Activated B cell treated with CpG ODN at 0.5 μM for 24 hours (primary cell): ENCODE measurements around the gene PRR11. TPM values are rescaled to one million over a fixed set of nuclear protein-coding genes. Genes with fewer than 3 reads are reported as not detected.

ENCODE experiments used
- ATAC-seq: fragments of 200-7000 bp; cut with Tn5 transposase; one replicate; pipeline ENCODE4 v1.10.0; 2021; ENCODE audit warnings: low read depth, mild to moderate bottlenecking, moderate library complexity
- CTCF ChIA-PET: fragments of 350-600 bp; sonication (Branson Sonifier 250); formaldehyde crosslinking; loops from one replicate; lab custom pipeline; 2021; ENCODE audit warnings: antibody characterized with exemption; lab: Charles Lee
- POLR2A ChIA-PET: fragments of 350-600 bp; sonication (Branson Sonifier 250); formaldehyde crosslinking; loops from one replicate; lab custom pipeline; 2021; ENCODE audit warnings: antibody characterized with exemption; lab: Charles Lee
- DNase-seq: peaks from one replicate; pipeline ENCODE4 v3.0.0; 2022
- H3K27ac Mint-ChIP-seq: one replicate; pipeline ENCODE4 v1.8.0; 2020; ENCODE audit warnings: mixed read lengths
- H3K27me3 Mint-ChIP-seq: one replicate; pipeline ENCODE4 v1.8.0; 2021; ENCODE audit warnings: mixed read lengths
- H3K36me3 Mint-ChIP-seq: one replicate; pipeline ENCODE4 v1.8.0; 2021; ENCODE audit warnings: low read depth, mixed read lengths
- H3K4me1 Mint-ChIP-seq: one replicate; pipeline ENCODE4 v1.8.0; 2021; ENCODE audit warnings: mixed read lengths
- H3K4me3 Mint-ChIP-seq: one replicate; pipeline ENCODE4 v1.8.0; 2020; ENCODE audit warnings: mild to moderate bottlenecking, mixed read lengths
- H3K9me3 Mint-ChIP-seq: one replicate; pipeline ENCODE4 v1.8.0; 2020; ENCODE audit warnings: mixed read lengths
- intact Hi-C: fragments of 100-400 bp; cut with micrococcal nuclease; formaldehyde crosslinking; loops from one replicate; pipeline ENCODE4 v1.15.1; 2024
- total RNA-seq: library from RNA; stranded (reverse); gene quantifications from 2 replicates; pipeline ENCODE4 v1.2.3, GENCODE V29; 2022
- TF ChIP-seq, protein P1 (sequence below): fragments of 200-600 bp; IDR thresholded peaks from one replicate; pipeline ENCODE4 v1.8.0; 2022; ENCODE audit warnings: antibody characterized with exemption, mild to moderate bottlenecking

The PRR11 gene
- total RNA-seq, 1 donor from 2014 or later = 4.8 TPM

- no peak for ATAC-seq
- Mint-ChIP-seq H3K36me3 (no peaks in the 10 kb centered on the region), H3K27me3 (no peaks in the 10 kb centered on the region), H3K4me1 (peaks cover 14% of the 10 kb centered on the region), H3K27ac (no peak overlapping the region), H3K9me3 (no peaks in the 10 kb centered on the region), H3K4me3 (no peak overlapping the region)
- intact Hi-C loops = loop anchor here (10.0 kb wide), 1 partner anchor 817 kb away; no protein-coding TSS in a partner anchor
- ChIA-PET POLR2A (no interaction called here), CTCF (interaction anchor here (0.6 kb wide), 1 partner anchor 11 kb away, joined by 3 read pairs; no protein-coding TSS in a partner anchor)
- no peak for DNase-seq
- TF ChIP-seq, protein P1, sequence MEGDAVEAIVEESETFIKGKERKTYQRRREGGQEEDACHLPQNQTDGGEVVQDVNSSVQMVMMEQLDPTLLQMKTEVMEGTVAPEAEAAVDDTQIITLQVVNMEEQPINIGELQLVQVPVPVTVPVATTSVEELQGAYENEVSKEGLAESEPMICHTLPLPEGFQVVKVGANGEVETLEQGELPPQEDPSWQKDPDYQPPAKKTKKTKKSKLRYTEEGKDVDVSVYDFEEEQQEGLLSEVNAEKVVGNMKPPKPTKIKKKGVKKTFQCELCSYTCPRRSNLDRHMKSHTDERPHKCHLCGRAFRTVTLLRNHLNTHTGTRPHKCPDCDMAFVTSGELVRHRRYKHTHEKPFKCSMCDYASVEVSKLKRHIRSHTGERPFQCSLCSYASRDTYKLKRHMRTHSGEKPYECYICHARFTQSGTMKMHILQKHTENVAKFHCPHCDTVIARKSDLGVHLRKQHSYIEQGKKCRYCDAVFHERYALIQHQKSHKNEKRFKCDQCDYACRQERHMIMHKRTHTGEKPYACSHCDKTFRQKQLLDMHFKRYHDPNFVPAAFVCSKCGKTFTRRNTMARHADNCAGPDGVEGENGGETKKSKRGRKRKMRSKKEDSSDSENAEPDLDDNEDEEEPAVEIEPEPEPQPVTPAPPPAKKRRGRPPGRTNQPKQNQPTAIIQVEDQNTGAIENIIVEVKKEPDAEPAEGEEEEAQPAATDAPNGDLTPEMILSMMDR = no peak
Measured at GRCh38 chr17:59151591-59151990, 4.0 kb upstream of the PRR11 start.

DNA sequence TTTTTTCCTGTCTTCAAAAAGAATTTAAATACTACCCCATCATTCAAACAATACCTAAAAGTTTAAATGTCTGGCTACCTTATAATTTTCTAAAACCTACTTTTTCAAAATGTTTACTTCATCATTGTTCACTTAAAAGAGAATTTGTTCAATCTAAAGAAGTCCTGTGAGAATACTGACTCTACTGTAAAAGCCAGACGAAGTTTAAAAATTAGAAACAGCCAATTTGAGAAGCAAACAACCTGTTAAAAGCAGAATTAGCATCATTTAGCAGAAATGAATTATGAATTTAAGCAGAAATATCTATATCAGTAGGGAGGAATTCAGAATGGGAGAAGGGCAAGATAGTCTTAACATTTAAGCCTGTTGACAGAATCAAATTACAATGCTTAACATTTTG is 2.6 kb upstream of the PRR11 start:
- ChIA-PET POLR2A (no interaction called here), CTCF (no interaction called here)
- DNase-seq = no peak
- H3K36me3 Mint-ChIP-seq = no peaks in the 10 kb centered on the region
- no peak overlapping the region for H3K4me3 Mint-ChIP-seq
- H3K27ac Mint-ChIP-seq = no peak overlapping the region
- ATAC-seq = no peak
- intact Hi-C loops = loop anchor here (10.0 kb wide), 1 partner anchor 818 kb away; no protein-coding TSS in a partner anchor
- TF ChIP-seq, protein P1 = no peak
- peaks cover 14% of the 10 kb centered on the region for H3K4me1 Mint-ChIP-seq
- no peaks in the 10 kb centered on the region for H3K9me3 Mint-ChIP-seq
- H3K27me3 Mint-ChIP-seq = no peaks in the 10 kb centered on the region

GRCh38 chr17:59154292-59154720 is 1.2 kb upstream of the PRR11 start:
- peaks cover 14% of the 10 kb centered on the region for H3K4me1 Mint-ChIP-seq

GRCh38 chr17:59154721-59155438 is 666 bp upstream of the PRR11 start, which contains the start of gene SKA2:
Gene SKA2 (minus strand): TSS chr17:59155186. CDS start chr17:59155163, 23 bp downstream.
- no peak within 1 kb of the TSS for H3K27ac Mint-ChIP-seq
- TF ChIP-seq, protein P1 = no peak
- intact Hi-C loops = loop anchor here (1.0 to 10.0 kb wide), 9 partner anchors 49 to 936 kb away; partner anchors contain the start of genes CLTC, GDPD1, MKS1 and SMG8
- H3K9me3 Mint-ChIP-seq = no peaks in the 10 kb centered on the region
- H3K4me3 Mint-ChIP-seq = no peak within 1 kb of the TSS
- DNase-seq = peak; percentile 85
- peak; percentile 83 for ATAC-seq
- no peaks in the 10 kb centered on the region for H3K27me3 Mint-ChIP-seq
- POLR2A ChIA-PET = interaction anchor here (0.6 to 2.1 kb wide), 15 partner anchors 9 to 1148 kb away, joined by 3 to 18 read pairs (median 6); partner anchors contain the start of genes CLTC, SMG8, SRSF1 and TRIM37
- CTCF ChIA-PET = interaction anchor here (1.0 to 1.5 kb wide), 2 partner anchors 8 to 48 kb away, joined by 3 to 5 read pairs; partner anchors contain the start of gene TRIM37
- peaks cover 14% of the 10 kb centered on the region for H3K4me1 Mint-ChIP-seq
- no peaks in the 10 kb centered on the region for H3K36me3 Mint-ChIP-seq

More at GRCh38 chr17:59154292-59154720, 1.2 kb upstream of the PRR11 start:
- no peak for ATAC-seq
- Mint-ChIP-seq H3K27me3 (no peaks in the 10 kb centered on the region), H3K27ac (no peak overlapping the region), H3K9me3 (no peaks in the 10 kb centered on the region), H3K36me3 (no peaks in the 10 kb centered on the region), H3K4me3 (no peak overlapping the region)
- ChIA-PET CTCF (no interaction called here), POLR2A (interaction anchor here (1.2 to 2.1 kb wide), 4 partner anchors 13 to 816 kb away, joined by 4 to 18 read pairs (median 9); partner anchors contain the start of gene TRIM37)
- DNase-seq = peak; percentile 22
- TF ChIP-seq, protein P1 = no peak
- intact Hi-C loops = loop anchor here (2.0 to 10.0 kb wide), 4 partner anchors 66 to 936 kb away; partner anchors contain the start of genes GDPD1 and MKS1
